GM12878 (cell line): ENCODE data around the gene TIMM22. TPM values are rescaled to one million over a fixed set of nuclear protein-coding genes. Genes with fewer than 3 reads are reported as not detected.

ENCODE experiments used
- ATAC-seq: fragments of 200-7000 bp; cut with Tn5 transposase; 3 replicates; pipeline ENCODE4 v1.9.1; 2020; ENCODE audit warnings: mild to moderate bottlenecking, moderate library complexity
- BruUV-seq: library from RNA; stranded (reverse); fragments of 400-500 nt; replicated peaks from 2 replicates; lab custom pipeline; 2021; lab: Mats Ljungman, UMichigan
- CTCF ChIA-PET: fragments of 300-600 bp; sonication (Branson Sonifier 250); formaldehyde crosslinking; extraction: SDS; loops from one replicate; lab custom pipeline; 2021; ENCODE audit warnings: inconsistent platforms; lab: Yijun Ruan, JAX
- POLR2A ChIA-PET: fragments of 350-600 bp; formaldehyde crosslinking; extraction: SDS; loops from one replicate; lab custom pipeline; 2021; ENCODE audit warnings: inconsistent platforms; lab: Charles Lee
- RAD21 ChIA-PET: fragments of 300-600 bp; sonication (Branson Sonifier 250); formaldehyde crosslinking; loops from one replicate; lab custom pipeline; 2023; ENCODE audit warnings: antibody characterized with exemption; ENCODE audit not compliant: unreplicated experiment; lab: Charles Lee
- SMC1A ChIA-PET: fragments of 300-600 bp; sonication (Branson Sonifier 250); formaldehyde crosslinking; loops from one replicate; lab custom pipeline; 2023; ENCODE audit not compliant: unreplicated experiment, uncharacterized antibody; lab: Charles Lee
- DNase-seq: peaks from one replicate; pipeline ENCODE4 v3.0.0-alpha.2; 2011; ENCODE audit warnings: low read depth, low spot score
- FAIRE-seq: peaks from 3 replicates; lab custom pipeline; 2011; peaks lifted over from hg19 to GRCh38; lab: Jason Lieb, UNC
- H2AFZ ChIP-seq: 2 replicates; pipeline ENCODE4 v1.6.0; 2011; ENCODE audit warnings: low read depth, low read length, control low read depth; ENCODE audit not compliant: control insufficient read depth
- H3K27ac ChIP-seq: 2 replicates; pipeline ENCODE4 v1.5.1; 2011; ENCODE audit warnings: control low read depth; ENCODE audit not compliant: control insufficient read depth, insufficient read depth
- H3K27me3 ChIP-seq, 2 experiments: replicated peaks in 1 of 2; 2 replicates each; pipeline versions ENCODE4 v1.6.0 to v1.6.1; 2011; ENCODE audit warnings: low read length in 1 of 2; ENCODE audit not compliant: control insufficient read depth in 2 of 2, insufficient read depth in 2 of 2
- H3K36me3 ChIP-seq, 2 experiments: 2 replicates each; pipeline ENCODE4 v1.5.1; 2011; ENCODE audit warnings: low read length in 1 of 2; ENCODE audit not compliant: control insufficient read depth in 2 of 2, insufficient read depth in 2 of 2
- H3K4me1 ChIP-seq: 2 replicates; pipeline ENCODE4 v1.6.1; 2011; ENCODE audit warnings: mild to moderate bottlenecking, low read length, moderate library complexity, mixed read lengths; ENCODE audit not compliant: control insufficient read depth, insufficient read depth
- H3K4me2 ChIP-seq: 2 replicates; pipeline ENCODE4 v1.6.0; 2011; ENCODE audit warnings: control low read depth; ENCODE audit not compliant: control insufficient read depth, insufficient read depth
- H3K4me3 ChIP-seq: fragments of 200-600 bp; sonication (generic); 2 replicates; pipeline ENCODE4 v1.5.1; 2016
- H3K79me2 ChIP-seq: 2 replicates; pipeline ENCODE4 v1.6.0; 2011; ENCODE audit warnings: low read length; ENCODE audit not compliant: control insufficient read depth, insufficient read depth
- H3K9ac ChIP-seq: 2 replicates; pipeline ENCODE4 v1.8.0; 2011; ENCODE audit warnings: low read length, control low read depth, mixed read lengths; ENCODE audit not compliant: control insufficient read depth, insufficient read depth
- H3K9me3 ChIP-seq: replicated peaks from 3 replicates; pipeline ENCODE4 v1.5.1; 2011; ENCODE audit warnings: mild to moderate bottlenecking, low read length; ENCODE audit not compliant: control insufficient read depth, insufficient read depth
- H4K20me1 ChIP-seq: 2 replicates; pipeline ENCODE4 v1.6.0; 2011; ENCODE audit not compliant: control insufficient read depth, insufficient read depth
- ATF3 ChIP-seq: IDR thresholded peaks from 2 replicates; pipeline ENCODE4 v1.6.1; 2011; ENCODE audit warnings: low read depth, mild to moderate bottlenecking, low read length, moderate library complexity, borderline replicate concordance; ENCODE audit errors: extremely low read depth
- ATF7 ChIP-seq: fragments of 450-650 bp; IDR thresholded peaks from 2 replicates; pipeline ENCODE4 v1.6.1; 2016; ENCODE audit warnings: low read depth, mild to moderate bottlenecking
- CHD1 ChIP-seq: IDR thresholded peaks from 2 replicates; pipeline ENCODE4 v1.6.1; 2012; ENCODE audit warnings: low read depth, low read length, improper control_type of control experiment
- CUX1 ChIP-seq: IDR thresholded peaks from 2 replicates; pipeline ENCODE4 v1.6.1; 2012; ENCODE audit warnings: improper control_type of control experiment, low read depth, low read length; ENCODE audit not compliant: insufficient replicate concordance
- EGR1 ChIP-seq, 2 experiments: IDR thresholded peaks; 1 replicate in 1 of 2; 2 replicates in 1 of 2; pipeline ENCODE4 v1.6.1; 2011 to 2012; ENCODE audit warnings: low read depth in 2 of 2, low read length in 2 of 2, borderline replicate concordance in 1 of 2, mild to moderate bottlenecking in 1 of 2, moderate library complexity in 1 of 2
- POLR2A ChIP-seq: IDR thresholded peaks from 2 replicates; pipeline ENCODE4 v1.6.1; 2011; ENCODE audit warnings: low read depth, mild to moderate bottlenecking, low read length
- POLR2AphosphoS2 ChIP-seq: IDR thresholded peaks from 2 replicates; pipeline ENCODE4 v1.6.1; 2011; ENCODE audit warnings: low read depth, mild to moderate bottlenecking, low read length, improper control_type of control experiment, moderate library complexity
- RCOR1 ChIP-seq: conservative IDR thresholded peaks from 2 replicates; pipeline ENCODE4 v1.6.1; 2012; ENCODE audit warnings: low read depth, low read length, improper control_type of control experiment
- RFX5 ChIP-seq: IDR thresholded peaks from 2 replicates; pipeline ENCODE4 v1.6.1; 2011; ENCODE audit warnings: low read depth, low read length, improper control_type of control experiment
- TBL1XR1 ChIP-seq: IDR thresholded peaks from 2 replicates; pipeline ENCODE4 v1.6.1; 2012; ENCODE audit warnings: low read depth, low read length, improper control_type of control experiment
- ZNF24 ChIP-seq: fragments of 450-650 bp; IDR thresholded peaks from 2 replicates; pipeline ENCODE4 v1.6.1; 2017; ENCODE audit warnings: antibody characterized with exemption, mild to moderate bottlenecking
- ZSCAN29 ChIP-seq: fragments of 450-650 bp; IDR thresholded peaks from 2 replicates; pipeline ENCODE4 v1.6.1; 2017; ENCODE audit warnings: mild to moderate bottlenecking, moderate library complexity
- WGBS: methylation state at CpG from one replicate; pipeline ENCODE4 v1.1.6; 2016; ENCODE audit warnings: low lambda C conversion rate; ENCODE audit not compliant: insufficient replicate concordance, insufficient coverage; ENCODE audit errors: missing lambda C conversion rate; 5-methylcytosine and 5-hydroxymethylcytosine counted together
- in situ Hi-C: fragments of 300-500 bp; cut with MboI; formaldehyde crosslinking; loops from 9 replicates; pipeline ENCODE4 v1.14.3; 2018; ENCODE audit warnings: mixed read lengths
- intact Hi-C: fragments of 100-400 bp; cut with micrococcal nuclease; formaldehyde crosslinking; loops from one replicate; pipeline ENCODE4 v1.14.2; 2022; ENCODE audit not compliant: unreplicated experiment
- polyA plus RNA-seq, 11 experiments: library from polyadenylated mRNA; depleted of rRNA in 4 of 11; unstranded in 6 of 11; stranded (reverse) in 5 of 11; fragments of >200 nt; fragmentation: Nextera tagmentation in 4 of 11; fragmentation: Illumina TruSeq in 1 of 11; extraction: Ambion mirVana in 4 of 11; extraction: Trizol in 1 of 11; gene quantifications; 1 replicate in 1 of 11; 2 replicates in 10 of 11; pipeline versions ENCODE4 v1.2.1 to v1.2.3, GENCODE V29; 2011 to 2016; ENCODE audit warnings: inconsistent platforms in 2 of 11, missing spikeins in 2 of 11, low read depth in 1 of 11
- total RNA-seq, 4 experiments: library from RNA; depleted of rRNA in 3 of 4; stranded (reverse); fragments of >200 nt in 3 of 4; fragmentation: Illumina TruSeq in 1 of 4; extraction: Trizol in 1 of 4; gene quantifications; 2 replicates each; pipeline versions ENCODE4 v1.2.1 to v1.2.3, GENCODE V29; 2013 to 2021
- TF ChIP-seq, protein P1 (sequence below): IDR thresholded peaks from 2 replicates; pipeline ENCODE4 v1.6.1; 2012; ENCODE audit warnings: low read depth, low read length, improper control_type of control experiment
- TF ChIP-seq, protein P2 (sequence below): fragments of 450-650 bp; IDR thresholded peaks from 2 replicates; pipeline ENCODE4 v1.6.1; 2018; ENCODE audit warnings: borderline replicate concordance, mild to moderate bottlenecking; ENCODE audit not compliant: partially characterized antibody
- TF ChIP-seq, protein P3 (sequence below): fragments of 450-650 bp; IDR thresholded peaks from 2 replicates; pipeline ENCODE4 v1.6.1; 2014; ENCODE audit warnings: mild to moderate bottlenecking

Gene TIMM22
- total and polyA plus RNA-seq, 10 of the 15 experiments (the other 5 are each of a cell fraction or from before 2014, with no cell fraction given): 4.4 to 25.0 (median 10.6) TPM

- POLR2A ChIA-PET: no interaction called here
- FAIRE-seq: no peak
- no TSS peak for BruUV-seq
- TF ChIP-seq, protein P1, sequence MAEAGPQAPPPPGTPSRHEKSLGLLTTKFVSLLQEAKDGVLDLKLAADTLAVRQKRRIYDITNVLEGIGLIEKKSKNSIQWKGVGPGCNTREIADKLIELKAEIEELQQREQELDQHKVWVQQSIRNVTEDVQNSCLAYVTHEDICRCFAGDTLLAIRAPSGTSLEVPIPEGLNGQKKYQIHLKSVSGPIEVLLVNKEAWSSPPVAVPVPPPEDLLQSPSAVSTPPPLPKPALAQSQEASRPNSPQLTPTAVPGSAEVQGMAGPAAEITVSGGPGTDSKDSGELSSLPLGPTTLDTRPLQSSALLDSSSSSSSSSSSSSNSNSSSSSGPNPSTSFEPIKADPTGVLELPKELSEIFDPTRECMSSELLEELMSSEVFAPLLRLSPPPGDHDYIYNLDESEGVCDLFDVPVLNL: no peak
- no peak for TF ChIP-seq ZNF24
- TF ChIP-seq EGR1 (IDR thresholded peaks at IDR 0.05; ENCODE audit: borderline replicate concordance in 1 of 2, low read depth in 2 of 2, low read length in 2 of 2): no peak
- TF ChIP-seq CUX1: no peak
- no peak for TF ChIP-seq RCOR1
- TF ChIP-seq POLR2AphosphoS2: no peak
- no peak for TF ChIP-seq ZSCAN29
- TF ChIP-seq ATF3: no peak
- no peak for TF ChIP-seq RFX5
- no peak for TF ChIP-seq ATF7
- TF ChIP-seq POLR2A: no peak
- TF ChIP-seq, protein P2, sequence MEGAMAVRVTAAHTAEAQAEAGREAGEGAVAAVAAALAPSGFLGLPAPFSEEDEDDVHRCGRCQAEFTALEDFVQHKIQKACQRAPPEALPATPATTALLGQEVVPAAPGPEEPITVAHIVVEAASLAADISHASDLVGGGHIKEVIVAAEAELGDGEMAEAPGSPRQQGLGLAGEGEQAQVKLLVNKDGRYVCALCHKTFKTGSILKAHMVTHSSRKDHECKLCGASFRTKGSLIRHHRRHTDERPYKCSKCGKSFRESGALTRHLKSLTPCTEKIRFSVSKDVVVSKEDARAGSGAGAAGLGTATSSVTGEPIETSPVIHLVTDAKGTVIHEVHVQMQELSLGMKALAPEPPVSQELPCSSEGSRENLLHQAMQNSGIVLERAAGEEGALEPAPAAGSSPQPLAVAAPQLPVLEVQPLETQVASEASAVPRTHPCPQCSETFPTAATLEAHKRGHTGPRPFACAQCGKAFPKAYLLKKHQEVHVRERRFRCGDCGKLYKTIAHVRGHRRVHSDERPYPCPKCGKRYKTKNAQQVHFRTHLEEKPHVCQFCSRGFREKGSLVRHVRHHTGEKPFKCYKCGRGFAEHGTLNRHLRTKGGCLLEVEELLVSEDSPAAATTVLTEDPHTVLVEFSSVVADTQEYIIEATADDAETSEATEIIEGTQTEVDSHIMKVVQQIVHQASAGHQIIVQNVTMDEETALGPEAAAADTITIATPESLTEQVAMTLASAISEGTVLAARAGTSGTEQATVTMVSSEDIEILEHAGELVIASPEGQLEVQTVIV: no peak
- TF ChIP-seq TBL1XR1: no peak
- TF ChIP-seq, protein P3, sequence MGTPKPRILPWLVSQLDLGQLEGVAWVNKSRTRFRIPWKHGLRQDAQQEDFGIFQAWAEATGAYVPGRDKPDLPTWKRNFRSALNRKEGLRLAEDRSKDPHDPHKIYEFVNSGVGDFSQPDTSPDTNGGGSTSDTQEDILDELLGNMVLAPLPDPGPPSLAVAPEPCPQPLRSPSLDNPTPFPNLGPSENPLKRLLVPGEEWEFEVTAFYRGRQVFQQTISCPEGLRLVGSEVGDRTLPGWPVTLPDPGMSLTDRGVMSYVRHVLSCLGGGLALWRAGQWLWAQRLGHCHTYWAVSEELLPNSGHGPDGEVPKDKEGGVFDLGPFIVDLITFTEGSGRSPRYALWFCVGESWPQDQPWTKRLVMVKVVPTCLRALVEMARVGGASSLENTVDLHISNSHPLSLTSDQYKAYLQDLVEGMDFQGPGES: no peak
- TF ChIP-seq CHD1: no peak
Observed at GRCh38 chr17:992933-993332, 4.0 kb upstream of the TIMM22 start.

More at GRCh38 chr17:992933-993332, 4.0 kb upstream of the TIMM22 start:
- ATAC-seq (no peak), DNase-seq (no peak)
- no peak overlapping the region for H3K4me2 ChIP-seq
- H3K9ac ChIP-seq: no peak overlapping the region
- SMC1A ChIA-PET: no interaction called here
- H3K4me3 ChIP-seq: no peak overlapping the region
- intact Hi-C loops: no loop called here
- H3K27me3 ChIP-seq: no peaks in the 10 kb centered on the region
- no peak overlapping the region for H3K27ac ChIP-seq
- H4K20me1 ChIP-seq: no peaks in the 10 kb centered on the region
- RAD21 ChIA-PET: no interaction called here
- H2AFZ ChIP-seq: no peak overlapping the region
- CTCF ChIA-PET: interaction anchor here (1.4 kb wide), 1 partner anchor 12 kb away, joined by 5 read pairs; no protein-coding TSS in a partner anchor
- H3K4me1 ChIP-seq: peaks cover 1% of the 10 kb centered on the region; the same call in 1 of the 2 replicates
- WGBS: 81% methylated on average over 11 of the region's 13 CpGs
- peaks cover 5% of the 10 kb centered on the region for H3K9me3 ChIP-seq
- H3K79me2 ChIP-seq: peaks cover 9% of the 10 kb centered on the region
- in situ Hi-C loops: no loop called here
- no peaks in the 10 kb centered on the region for H3K36me3 ChIP-seq
